ENCODE results near the gene TBPL1. TPM values are rescaled to one million over a fixed set of nuclear protein-coding genes. Genes with fewer than 3 reads are reported as not detected.

The TBPL1 gene
- total RNA-seq, result 30.3 TPM

DNA sequence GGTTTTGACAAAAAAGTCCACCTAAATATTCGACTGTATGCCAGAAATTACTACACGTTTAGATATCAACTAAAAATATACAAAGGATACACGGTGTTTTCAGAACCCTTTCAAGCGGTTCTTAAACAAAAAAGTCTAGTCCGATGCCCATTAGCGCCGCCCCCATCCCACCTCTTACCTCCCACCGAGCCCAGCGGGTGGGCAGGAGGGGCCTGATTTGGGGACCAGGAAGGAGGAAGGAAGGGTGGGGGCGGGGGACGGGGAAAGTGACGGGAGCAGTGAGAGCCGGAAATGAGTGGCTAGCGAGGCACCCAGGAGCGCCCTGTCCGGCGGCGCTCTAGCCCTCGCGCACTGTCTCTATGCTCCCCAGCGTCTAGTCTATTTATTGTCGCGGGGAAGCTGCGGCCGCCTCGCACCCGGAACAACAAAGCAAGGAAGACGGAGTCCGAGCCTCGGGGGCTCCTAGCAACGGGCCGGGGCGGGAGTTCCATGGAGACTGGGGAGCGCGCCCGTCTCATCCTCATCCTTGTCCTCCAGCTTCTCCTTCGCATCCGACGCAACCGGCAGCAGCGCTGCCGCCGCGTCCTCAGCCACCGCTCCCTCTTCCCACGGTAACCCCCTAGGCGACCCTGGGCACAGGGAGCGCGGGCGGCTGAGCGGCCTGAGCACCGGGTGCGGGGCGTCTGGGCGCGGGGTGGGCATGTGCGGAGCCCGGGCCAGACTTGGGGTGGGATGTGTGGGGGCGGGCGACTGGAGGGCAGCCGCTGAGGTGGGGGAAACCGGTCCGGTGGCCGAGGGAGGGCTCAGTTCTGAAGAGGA lies at the start of gene TBPL1:
Gene TBPL1 (plus strand): TSS at position 410 of the 819 bp plus-strand sequence. CDS start 26,902 bp downstream, outside the sequence.

Other genes starting within 250 kb of the TBPL1 start
- not detected for gene TCF21, start 64.1 kb upstream of the TBPL1 start, total RNA-seq
- 9.0 TPM for gene SLC2A12, start 99.4 kb downstream of the TBPL1 start, total RNA-seq

All from camera-type eye (tissue), 1 donor.